Endothelial cell of umbilical vein (primary cell): Measurements from ENCODE around the gene FGR. TPM values are rescaled to one million over a fixed set of nuclear protein-coding genes. Genes with fewer than 3 reads are reported as not detected.

ENCODE experiments used
- BruUV-seq: library from RNA; stranded (reverse); fragments of 400-500 nt; replicated peaks from 2 replicates; lab custom pipeline; 2021; lab: Mats Ljungman, UMichigan
- CTCF ChIA-PET: fragments of 300-600, 350-600 bp; sonication (Branson Sonifier 250); formaldehyde crosslinking; loops from one replicate; lab custom pipeline; 2021; ENCODE audit warnings: antibody characterized with exemption, inconsistent platforms; lab: Charles Lee
- POLR2A ChIA-PET: fragments of 300-600, 350-600 bp; sonication (Branson Sonifier 250); formaldehyde crosslinking; loops from one replicate; lab custom pipeline; 2021; ENCODE audit warnings: antibody characterized with exemption, inconsistent platforms; lab: Charles Lee
- DNase-seq: peaks from one replicate; pipeline ENCODE4 v3.0.0-alpha.2; 2011; ENCODE audit warnings: low read depth, low spot score
- FAIRE-seq: peaks from 2 replicates; lab custom pipeline; 2011; peaks lifted over from hg19 to GRCh38; lab: Jason Lieb, UNC
- H2AFZ ChIP-seq: 2 replicates; pipeline ENCODE4 v1.6.0; 2012; ENCODE audit warnings: low read depth, low read length, control low read depth, inconsistent platforms
- H3K27ac ChIP-seq: 2 replicates; pipeline ENCODE4 v1.5.1; 2011; ENCODE audit warnings: low read depth, mild to moderate bottlenecking, control low read depth, low read length, moderate library complexity; ENCODE audit not compliant: insufficient read depth
- H3K27me3 ChIP-seq, 2 experiments: 2 replicates each; pipeline versions ENCODE4 v1.6.0 to v1.6.1; 2011; ENCODE audit warnings: low read length in 2 of 2, mixed read lengths in 1 of 2; ENCODE audit not compliant: control insufficient read depth in 2 of 2, insufficient read depth in 2 of 2
- H3K36me3 ChIP-seq, 2 experiments: 2 replicates in 1 of 2; 3 replicates in 1 of 2; pipeline ENCODE4 v1.5.1; 2011; ENCODE audit warnings: low read length in 2 of 2, mild to moderate bottlenecking in 1 of 2, moderate library complexity in 1 of 2; ENCODE audit not compliant: control insufficient read depth in 2 of 2, insufficient read depth in 2 of 2; ENCODE audit errors: extremely low read depth in 1 of 2
- H3K4me1 ChIP-seq: 3 replicates; pipeline ENCODE4 v1.5.1; 2011; ENCODE audit warnings: mild to moderate bottlenecking, low read length; ENCODE audit not compliant: control insufficient read depth, insufficient read depth; ENCODE audit errors: extremely low read depth
- H3K4me2 ChIP-seq: 2 replicates; pipeline ENCODE4 v1.6.1; 2011; ENCODE audit warnings: low read length, control low read depth, mixed read lengths; ENCODE audit not compliant: insufficient read depth
- H3K4me3 ChIP-seq, 3 experiments: fragments of 200-600 bp in 1 of 3; sonication (generic), shearing (Covaris generic) in 1 of 3; replicated peaks in 1 of 3; 2 replicates each; pipeline ENCODE4 v1.5.1; 2011 to 2016; ENCODE audit warnings: control low read depth in 3 of 3, low read length in 3 of 3, mild to moderate bottlenecking in 2 of 3, inconsistent platforms in 1 of 3, low read depth in 1 of 3, moderate library complexity in 1 of 3; ENCODE audit not compliant: insufficient read depth in 1 of 3
- H3K79me2 ChIP-seq: 2 replicates; pipeline ENCODE4 v1.6.0; 2012; ENCODE audit warnings: low read length, inconsistent platforms; ENCODE audit not compliant: control insufficient read depth, insufficient read depth
- H3K9ac ChIP-seq: replicated peaks from 2 replicates; pipeline ENCODE3; 2011; ENCODE audit warnings: low read length, control low read depth; ENCODE audit not compliant: insufficient read depth; ENCODE audit errors: extremely low read depth
- H3K9me1 ChIP-seq: replicated peaks from 3 replicates; pipeline ENCODE4 v1.6.0; 2011; ENCODE audit warnings: mild to moderate bottlenecking, low read length; ENCODE audit not compliant: control insufficient read depth, insufficient read depth; ENCODE audit errors: extremely low read depth
- H3K9me3 ChIP-seq: replicated peaks from 2 replicates; pipeline ENCODE4 v1.5.1; 2012; ENCODE audit warnings: low read length, inconsistent platforms; ENCODE audit not compliant: control insufficient read depth, insufficient read depth
- H4K20me1 ChIP-seq: replicated peaks from 2 replicates; pipeline ENCODE3; 2011; ENCODE audit warnings: mild to moderate bottlenecking, low read length; ENCODE audit not compliant: control insufficient read depth, insufficient read depth; ENCODE audit errors: extremely low read depth
- CTCF ChIP-seq, 2 donors: IDR thresholded peaks; 1 replicate in 1 of 2; 2 replicates in 1 of 2; pipeline ENCODE4 v1.5.1; 2011; ENCODE audit warnings: low read length in 2 of 2, mild to moderate bottlenecking in 2 of 2, moderate library complexity in 2 of 2, control low read depth in 1 of 2, inconsistent platforms in 1 of 2, low read depth in 1 of 2; ENCODE audit not compliant: insufficient read depth in 1 of 2; ENCODE audit errors: extremely low read depth in 1 of 2
- EZH2 ChIP-seq: IDR thresholded peaks from 2 replicates; pipeline ENCODE4 v1.6.1; 2012; ENCODE audit warnings: borderline replicate concordance, low read depth, mild to moderate bottlenecking, moderate library complexity, low read length, inconsistent platforms; ENCODE audit not compliant: severe bottlenecking
- FOS ChIP-seq: IDR thresholded peaks from 2 replicates; pipeline ENCODE4 v1.6.1; 2011; ENCODE audit warnings: mild to moderate bottlenecking, low read length, moderate library complexity, borderline replicate concordance; ENCODE audit not compliant: insufficient read depth
- GATA2 ChIP-seq: IDR thresholded peaks from 2 replicates; pipeline ENCODE4 v1.7.0; 2011; ENCODE audit warnings: low read depth, mild to moderate bottlenecking, moderate library complexity, mixed read lengths, low read length; ENCODE audit not compliant: insufficient read length, insufficient read depth
- JUN ChIP-seq: IDR thresholded peaks from 2 replicates; pipeline ENCODE4 v1.6.1; 2011; ENCODE audit warnings: borderline replicate concordance, low read depth; ENCODE audit not compliant: insufficient read length, insufficient read depth
- MAX ChIP-seq: IDR thresholded peaks from 2 replicates; pipeline ENCODE4 v1.6.1; 2011; ENCODE audit not compliant: insufficient read depth, insufficient read length
- MYC ChIP-seq: IDR thresholded peaks from one replicate; pipeline ENCODE4 v1.6.1; 2011; ENCODE audit warnings: mild to moderate bottlenecking, low read depth, low read length
- POLR2A ChIP-seq: IDR thresholded peaks from 2 replicates; pipeline ENCODE4 v1.6.1; 2012; ENCODE audit warnings: low read depth, mild to moderate bottlenecking, control low read depth, low read length
- POLR2AphosphoS5 ChIP-seq: IDR thresholded peaks from 2 replicates; pipeline ENCODE4 v1.6.1; 2012; ENCODE audit warnings: low read depth, mild to moderate bottlenecking, control low read depth, low read length, moderate library complexity; ENCODE audit not compliant: insufficient read depth
- dilution Hi-C: fragments of 300-500 bp; cut with MboI; formaldehyde crosslinking; loops from one replicate; pipeline ENCODE4 v1.15.0; 2019; ENCODE audit warnings: low sequenced_read_pairs; ENCODE audit not compliant: extremely low pct_ligation_motif_present
- intact Hi-C: fragments of 100-400 bp; cut with micrococcal nuclease; formaldehyde crosslinking; loops from one replicate; pipeline ENCODE4 v1.10.0; 2022
- polyA plus RNA-seq, 4 experiments: library from polyadenylated mRNA; depleted of rRNA in 3 of 4; stranded (reverse) in 3 of 4; unstranded in 1 of 4; fragments of >200 nt; gene quantifications; 2 replicates each; pipeline versions ENCODE4 v1.2.1 to v1.2.3, GENCODE V29; 2011 to 2012; ENCODE audit warnings: missing spikeins in 1 of 4
- total RNA-seq: library from RNA; stranded (reverse); gene quantifications from 2 replicates; pipeline ENCODE4 v1.2.3, GENCODE V29; 2021

FGR gene
- total and polyA plus RNA-seq, 2 donors (not counting 3 experiments of a cell fraction or from before 2014, with no cell fraction given): 0.18 TPM; not detected in 1

GRCh38 chr1:27609618-27610240, 25.3 kb downstream of the FGR start:
- no peak overlapping the region for H2AFZ ChIP-seq
- ChIA-PET CTCF (interaction anchor here (0.8 to 15.8 kb wide), 5 partner anchors 19 to 310 kb away, joined by 3 to 455 read pairs (median 4); no protein-coding TSS in a partner anchor), POLR2A (no interaction called here)
- H3K79me2 ChIP-seq: no peaks in the 10 kb centered on the region
- no peak overlapping the region for H3K9ac ChIP-seq
- no peaks in the 10 kb centered on the region for H4K20me1 ChIP-seq
- dilution Hi-C loops: no loop called here
- peaks cover 16% of the 10 kb centered on the region for H3K4me1 ChIP-seq
- no peak overlapping the region for H3K4me3 ChIP-seq
- H3K9me1 ChIP-seq: no peaks in the 10 kb centered on the region
- DNase-seq: no peak
- TF ChIP-seq JUN (no peak), GATA2 (no peak), POLR2AphosphoS5 (no peak), CTCF (IDR thresholded peaks at IDR 0.05; ENCODE audit: extremely low read depth in 1 of 2, insufficient read depth in 1 of 2, low read depth in 1 of 2, low read length in 2 of 2) (no peak), FOS (no peak), MYC (no peak), POLR2A (no peak), EZH2 (no peak), MAX (no peak)
- intact Hi-C loops: no loop called here
- H3K27ac ChIP-seq: no peak overlapping the region
- H3K27me3 ChIP-seq: peaks cover 5 to 10% of the 10 kb centered on the region in 2 experiments
- no peaks in the 10 kb centered on the region for H3K36me3 ChIP-seq
- FAIRE-seq: no peak
- BruUV-seq: no TSS peak
- no peak overlapping the region for H3K4me2 ChIP-seq
- H3K9me3 ChIP-seq: no peaks in the 10 kb centered on the region
